Body of pancreas (tissue), 4 donors: Measurements from ENCODE around the gene LDHB. TPM values are rescaled to one million over a fixed set of nuclear protein-coding genes. Genes with fewer than 3 reads are reported as not detected.

ENCODE experiments used
- ATAC-seq: fragments of 150-250 bp; one replicate; pipeline ENCODE4 v1.9.1; 2016
- DNase-seq, 4 donors: peaks; one replicate each; pipeline ENCODE4 v3.0.0-alpha.2; 2019
- H3K27ac ChIP-seq, 4 donors: fragments of 200-600 bp; sonication (generic); 1 replicate in 3 of 4; 2 replicates in 1 of 4; pipeline versions ENCODE4 v1.5.1 to v1.6.1; 2016 to 2019; ENCODE audit warnings: mild to moderate bottlenecking in 1 of 4, mixed read lengths in 1 of 4, moderate library complexity in 1 of 4
- H3K27me3 ChIP-seq, 2 donors: fragments of 200-600 bp; sonication (generic); one replicate each; pipeline ENCODE4 v1.6.0; 2016; ENCODE audit warnings: mild to moderate bottlenecking in 1 of 2
- H3K36me3 ChIP-seq, 2 donors: fragments of 200-600 bp; sonication (generic); replicated peaks in 1 of 2; 2 replicates each; pipeline ENCODE4 v1.5.1; 2016; ENCODE audit warnings: low read depth in 2 of 2; ENCODE audit not compliant: insufficient read depth in 1 of 2
- H3K4me1 ChIP-seq: fragments of 200-600 bp; sonication (generic); one replicate; pipeline ENCODE4 v1.6.0; 2016
- H3K4me3 ChIP-seq, 2 donors: fragments of 200-600 bp; sonication (generic); 1 replicate in 1 of 2; 2 replicates in 1 of 2; pipeline ENCODE4 v1.5.1; 2016 to 2019
- H3K9me3 ChIP-seq, 3 donors: fragments of 200-600 bp; sonication (generic); 1 replicate in 2 of 3; 2 replicates in 1 of 3; pipeline ENCODE4 v1.5.1; 2016
- POLR2A ChIP-seq, 3 donors: fragments of 450-650 bp; IDR thresholded peaks; one replicate each; pipeline ENCODE4 v1.6.1; 2016; ENCODE audit warnings: antibody characterized with exemption in 3 of 3, mild to moderate bottlenecking in 2 of 3
- WGBS, 2 donors: methylation state at CpG; one replicate each; pipeline ENCODE4 v1.1.5; 2017; 5-methylcytosine and 5-hydroxymethylcytosine counted together
- intact Hi-C: fragments of 100-400 bp; cut with DNase I; formaldehyde crosslinking; loops from one replicate; pipeline ENCODE4 v1.15.1; 2023
- total RNA-seq, 2 donors: library from RNA; depleted of rRNA; stranded (reverse); fragments of >200 nt; gene quantifications; one replicate each; pipeline ENCODE4 v1.1.0, GENCODE V29; 2016
- TF ChIP-seq, protein P1 (sequence below), 7 experiments: fragments of 450-650 bp in 4 of 7; fragments of 200-600 bp in 3 of 7; sonication (generic) in 3 of 7; IDR thresholded peaks; one replicate each; pipeline ENCODE4 v1.5.1; 2016 to 2019; ENCODE audit warnings: antibody characterized with exemption in 7 of 7

Gene LDHB
- total RNA-seq, 2 donors from 2014 or later = 121 to 194 TPM

DNA sequence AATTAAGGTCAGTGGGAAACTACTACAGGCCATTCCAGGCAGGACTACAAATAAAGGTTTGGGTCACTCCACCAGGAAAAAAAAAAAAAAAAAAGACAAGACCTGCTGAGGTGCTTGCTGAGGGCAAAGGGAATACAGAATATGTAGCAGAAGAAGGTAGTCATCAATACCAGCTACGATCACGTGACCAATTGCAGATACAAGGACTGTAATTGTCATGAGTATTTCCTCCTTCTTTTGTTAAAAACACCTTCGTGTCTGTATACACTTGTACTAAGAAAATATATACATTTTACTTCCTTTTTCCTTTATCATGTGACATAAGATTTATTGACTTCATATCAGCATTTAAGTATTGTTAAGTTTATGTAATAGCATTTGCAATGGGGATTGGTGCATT lies 72.2 kb downstream of the LDHB start:
- intact Hi-C loops = no loop called here
- ATAC-seq (no peak), DNase-seq (no peak)
- H3K4me1 ChIP-seq = no peaks in the 10 kb centered on the region
- TF ChIP-seq POLR2A (IDR thresholded peaks at IDR 0.05) = no peak
- TF ChIP-seq, protein P1, sequence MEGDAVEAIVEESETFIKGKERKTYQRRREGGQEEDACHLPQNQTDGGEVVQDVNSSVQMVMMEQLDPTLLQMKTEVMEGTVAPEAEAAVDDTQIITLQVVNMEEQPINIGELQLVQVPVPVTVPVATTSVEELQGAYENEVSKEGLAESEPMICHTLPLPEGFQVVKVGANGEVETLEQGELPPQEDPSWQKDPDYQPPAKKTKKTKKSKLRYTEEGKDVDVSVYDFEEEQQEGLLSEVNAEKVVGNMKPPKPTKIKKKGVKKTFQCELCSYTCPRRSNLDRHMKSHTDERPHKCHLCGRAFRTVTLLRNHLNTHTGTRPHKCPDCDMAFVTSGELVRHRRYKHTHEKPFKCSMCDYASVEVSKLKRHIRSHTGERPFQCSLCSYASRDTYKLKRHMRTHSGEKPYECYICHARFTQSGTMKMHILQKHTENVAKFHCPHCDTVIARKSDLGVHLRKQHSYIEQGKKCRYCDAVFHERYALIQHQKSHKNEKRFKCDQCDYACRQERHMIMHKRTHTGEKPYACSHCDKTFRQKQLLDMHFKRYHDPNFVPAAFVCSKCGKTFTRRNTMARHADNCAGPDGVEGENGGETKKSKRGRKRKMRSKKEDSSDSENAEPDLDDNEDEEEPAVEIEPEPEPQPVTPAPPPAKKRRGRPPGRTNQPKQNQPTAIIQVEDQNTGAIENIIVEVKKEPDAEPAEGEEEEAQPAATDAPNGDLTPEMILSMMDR (IDR thresholded peaks at IDR 0.05) = no peak
- H3K36me3 ChIP-seq = no peaks in the 10 kb centered on the region
- H3K9me3 ChIP-seq = no peaks in the 10 kb centered on the region
- no peak overlapping the region for H3K27ac ChIP-seq
- WGBS, 2 donors = 74 to 75% methylated on average over 3 of the region's 3 CpGs
- no peaks in the 10 kb centered on the region for H3K27me3 ChIP-seq
- H3K4me3 ChIP-seq = no peak overlapping the region

Other genes starting within 250 kb of the LDHB start
- 10 to 100 TPM; 12.5 to 12.7 TPM for gene PYROXD1, start 220.2 kb downstream of the LDHB start, total RNA-seq
- 10 to 100 TPM in 1 of 2 donors, 1 to 10 TPM in 1; 5.3 to 18.9 TPM for gene RECQL, start 156.2 kb downstream of the LDHB start, total RNA-seq
- gene GOLT1B, start 156.1 kb downstream of the LDHB start, total RNA-seq = 10 to 100 TPM; 16.3 to 18.5 TPM
- gene SPX, start 131.5 kb downstream of the LDHB start, total RNA-seq = 10 to 100 TPM; 18.5 to 49.5 TPM
- not detected for gene GYS2, start 53.0 kb downstream of the LDHB start, total RNA-seq
- gene KCNJ8, start 116.9 kb upstream of the LDHB start, total RNA-seq = 10 to 100 TPM; 15.2 to 26.2 TPM